Stimulated activated CD4-positive, alpha-beta T cell treated with anti-CD3 and anti-CD28 coated beads, TNF-alpha, amount 100 ng/mL, for 48 hours (primary cell): Measurements from ENCODE around the gene NSFL1C.

Source experiments
- DNase-seq, 3 donors: peaks; one replicate each; pipeline ENCODE4 v3.0.0-alpha.2; 2020; ENCODE audit warnings: low read depth in 3 of 3

Gene NSFL1C

GRCh38 chr20:1484438-1485116, 17.9 kb upstream of the NSFL1C start:
- no peak for DNase-seq

- no peak for DNase-seq
Measured at GRCh38 chr20:1479831-1480595, 13.4 kb upstream of the NSFL1C start.

GRCh38 chr20:1478566-1478965, 11.9 kb upstream of the NSFL1C start:
- no peak for DNase-seq

- DNase-seq = no peak
Measured at GRCh38 chr20:1477896-1478490, 11.3 kb upstream of the NSFL1C start.

- DNase-seq = no peak
Measured at GRCh38 chr20:1474817-1475603, 8.4 kb upstream of the NSFL1C start.

- no peak for DNase-seq
Measured at GRCh38 chr20:1474325-1474724, 7.7 kb upstream of the NSFL1C start.

GRCh38 chr20:1473246-1474220, 6.9 kb upstream of the NSFL1C start:
- DNase-seq = no peak

- no peak for DNase-seq
Measured at GRCh38 chr20:1472556-1473245, 6.1 kb upstream of the NSFL1C start.

- DNase-seq = no peak
Measured at GRCh38 chr20:1471242-1471641, 4.6 kb upstream of the NSFL1C start.

GRCh38 chr20:1469925-1470571, 3.4 kb upstream of the NSFL1C start:
- DNase-seq = no peak

GRCh38 chr20:1469306-1469905, 2.8 kb upstream of the NSFL1C start:
- no peak for DNase-seq

- DNase-seq = no peak
Measured at GRCh38 chr20:1468117-1468624, 1.5 kb upstream of the NSFL1C start.

GRCh38 chr20:1467355-1468116, 887 bp upstream of the NSFL1C start:
- no peak for DNase-seq

GRCh38 chr20:1467082-1467354, 369 bp upstream of the NSFL1C start:
- DNase-seq = no peak

GRCh38 chr20:1465470-1466210, 1.0 kb downstream of the NSFL1C start:
- DNase-seq = no peak

- no peak for DNase-seq
Measured at GRCh38 chr20:1463971-1464570, 2.6 kb downstream of the NSFL1C start.

- DNase-seq = no peak
Measured at GRCh38 chr20:1462834-1463233, 3.8 kb downstream of the NSFL1C start.

GRCh38 chr20:1462001-1462400, 4.6 kb downstream of the NSFL1C start:
- no peak for DNase-seq
